OCI-LY3 (cell line): Measurements from ENCODE around the gene JCAD.
"Not testable (repeated sequence)": the region's sequence is repeated elsewhere in the genome, so short reads cannot be mapped to it uniquely, and the experiment has no call there.

ENCODE experiments used
- H2AFZ ChIP-seq: fragments of 200-600, 300-600 bp; shearing (Covaris generic); 2 replicates; pipeline ENCODE4 v1.6.0; 2014; ENCODE audit warnings: antibody characterized with exemption, low read depth, low read length
- H3K27ac ChIP-seq: fragments of 200-600, 300-600 bp; sonication (generic); 2 replicates; pipeline ENCODE4 v1.5.1; 2014; ENCODE audit warnings: mild to moderate bottlenecking, low read length, moderate library complexity, mixed read lengths
- H3K27me3 ChIP-seq: fragments of 200-600, 300-600 bp; sonication (generic); 2 replicates; pipeline ENCODE4 v1.6.1; 2014; ENCODE audit warnings: low read depth, low read length, mixed read lengths
- H3K36me3 ChIP-seq: fragments of 200-600, 300-600 bp; sonication (generic); replicated peaks from 2 replicates; pipeline ENCODE3; 2014; ENCODE audit warnings: low read depth, low read length, mixed read lengths
- H3K4me1 ChIP-seq: fragments of 300-600, 200-600 bp; sonication (generic); 2 replicates; pipeline ENCODE4 v1.6.1; 2014; ENCODE audit warnings: low read length, mixed read lengths
- H3K4me2 ChIP-seq: fragments of 200-600, 300-600 bp; sonication (generic); 2 replicates; pipeline ENCODE4 v1.6.1; 2014; ENCODE audit warnings: low read length, mixed read lengths
- H3K4me3 ChIP-seq: fragments of 300-600, 200-600 bp; sonication (generic); 2 replicates; pipeline ENCODE4 v1.5.1; 2014; ENCODE audit warnings: antibody characterized with exemption, mild to moderate bottlenecking, low read length, moderate library complexity
- H3K79me2 ChIP-seq: fragments of 300-600, 200-600 bp; shearing (Covaris generic); 2 replicates; pipeline ENCODE4 v1.6.1; 2014; ENCODE audit warnings: mild to moderate bottlenecking, low read length, mixed read lengths
- H3K9ac ChIP-seq: fragments of 300-600, 200-600 bp; shearing (Covaris generic); 2 replicates; pipeline ENCODE4 v1.6.0; 2014; ENCODE audit warnings: mild to moderate bottlenecking, low read length, moderate library complexity
- H3K9me3 ChIP-seq: fragments of 200-600, 300-600 bp; shearing (Covaris generic); 2 replicates; pipeline ENCODE4 v1.6.1; 2014; ENCODE audit warnings: low read length, mixed read lengths; ENCODE audit not compliant: insufficient read depth
- H4K20me1 ChIP-seq: fragments of 200-600, 300-600 bp; sonication (generic); 2 replicates; pipeline ENCODE4 v1.6.1; 2016; ENCODE audit warnings: low read length, mixed read lengths; ENCODE audit not compliant: insufficient read depth
- EZH2phosphoT487 ChIP-seq: fragments of 200-600 bp; shearing (Covaris generic); IDR thresholded peaks from 2 replicates; pipeline ENCODE4 v1.6.1; 2018; ENCODE audit warnings: antibody characterized with exemption, mixed run types, low read depth
- TF ChIP-seq, protein P1 (sequence below): fragments of 200-600, 300-600 bp; sonication (generic); IDR thresholded peaks from 2 replicates; pipeline ENCODE4 v1.5.1; 2014; ENCODE audit warnings: antibody characterized with exemption, low read length, low read depth

JCAD gene

DNA sequence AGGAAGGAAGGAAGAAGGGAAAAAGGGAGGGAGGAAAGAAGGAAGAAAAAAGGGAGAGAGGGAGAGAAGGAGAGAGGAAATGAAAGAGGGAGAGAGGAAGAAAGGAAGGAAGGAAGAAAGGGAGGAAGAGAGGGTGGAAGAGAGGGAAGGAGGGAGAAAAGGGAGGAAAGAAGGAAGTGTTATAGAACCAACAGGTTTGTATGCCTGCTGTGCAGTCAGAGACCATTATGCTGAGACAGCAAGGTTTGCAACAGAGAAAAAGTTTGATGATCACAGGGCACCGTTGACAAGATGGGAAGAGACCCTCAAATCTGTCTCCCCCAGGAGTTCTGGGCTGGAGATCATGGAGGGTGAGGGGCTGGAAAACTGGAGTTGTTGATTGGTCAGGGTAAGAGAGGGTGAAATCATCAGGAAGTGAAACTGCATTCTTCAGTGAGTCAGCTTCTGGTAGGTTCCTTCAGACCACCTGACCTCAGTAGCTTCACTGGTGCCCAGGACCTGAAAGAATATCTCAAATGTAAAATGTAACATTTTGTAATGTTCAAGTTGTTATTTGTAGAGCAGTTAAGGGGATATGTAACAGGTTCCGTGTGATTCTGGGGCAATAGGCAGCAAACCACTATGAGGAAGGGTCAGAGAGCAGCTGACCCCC, 76.3 kb downstream of the JCAD start:
- H3K27ac ChIP-seq: no peak overlapping the region
- H3K4me1 ChIP-seq: no peaks in the 10 kb centered on the region
- H3K4me2 ChIP-seq: no peak overlapping the region
- H3K9ac ChIP-seq: no peak overlapping the region
- no peaks in the 10 kb centered on the region for H3K27me3 ChIP-seq
- no peaks in the 10 kb centered on the region for H3K9me3 ChIP-seq
- H3K4me3 ChIP-seq: no peak overlapping the region
- no peaks in the 10 kb centered on the region for H3K36me3 ChIP-seq
- H2AFZ ChIP-seq: no peak overlapping the region
- H4K20me1 ChIP-seq: no peaks in the 10 kb centered on the region
- TF ChIP-seq, protein P1, sequence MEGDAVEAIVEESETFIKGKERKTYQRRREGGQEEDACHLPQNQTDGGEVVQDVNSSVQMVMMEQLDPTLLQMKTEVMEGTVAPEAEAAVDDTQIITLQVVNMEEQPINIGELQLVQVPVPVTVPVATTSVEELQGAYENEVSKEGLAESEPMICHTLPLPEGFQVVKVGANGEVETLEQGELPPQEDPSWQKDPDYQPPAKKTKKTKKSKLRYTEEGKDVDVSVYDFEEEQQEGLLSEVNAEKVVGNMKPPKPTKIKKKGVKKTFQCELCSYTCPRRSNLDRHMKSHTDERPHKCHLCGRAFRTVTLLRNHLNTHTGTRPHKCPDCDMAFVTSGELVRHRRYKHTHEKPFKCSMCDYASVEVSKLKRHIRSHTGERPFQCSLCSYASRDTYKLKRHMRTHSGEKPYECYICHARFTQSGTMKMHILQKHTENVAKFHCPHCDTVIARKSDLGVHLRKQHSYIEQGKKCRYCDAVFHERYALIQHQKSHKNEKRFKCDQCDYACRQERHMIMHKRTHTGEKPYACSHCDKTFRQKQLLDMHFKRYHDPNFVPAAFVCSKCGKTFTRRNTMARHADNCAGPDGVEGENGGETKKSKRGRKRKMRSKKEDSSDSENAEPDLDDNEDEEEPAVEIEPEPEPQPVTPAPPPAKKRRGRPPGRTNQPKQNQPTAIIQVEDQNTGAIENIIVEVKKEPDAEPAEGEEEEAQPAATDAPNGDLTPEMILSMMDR: no peak
- TF ChIP-seq EZH2phosphoT487: no peak
- H3K79me2 ChIP-seq: no peaks in the 10 kb centered on the region

DNA sequence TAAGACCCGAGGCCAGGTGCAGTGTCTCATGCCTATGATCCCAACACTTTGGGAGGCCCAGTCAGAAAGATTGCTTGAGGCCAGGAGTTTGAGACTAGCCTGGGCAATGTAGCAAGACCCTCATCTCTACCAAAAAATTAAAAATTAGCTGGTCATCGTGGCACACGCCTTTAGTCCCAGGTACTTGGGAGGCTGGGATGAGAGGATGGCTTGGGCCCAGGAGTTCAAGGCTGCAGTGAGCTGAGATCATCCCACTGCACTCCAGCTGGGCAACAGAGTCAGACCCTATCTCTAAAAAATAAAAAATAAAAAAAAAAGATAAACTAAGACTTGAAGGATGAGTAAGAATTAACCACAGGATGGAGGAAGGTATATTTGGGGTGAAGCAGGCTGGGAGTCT, 77.9 kb downstream of the JCAD start:
- no peak overlapping the region for H3K4me2 ChIP-seq
- no peak overlapping the region for H2AFZ ChIP-seq
- no peaks in the 10 kb centered on the region for H3K36me3 ChIP-seq
- H3K27ac ChIP-seq: no peak overlapping the region
- no peaks in the 10 kb centered on the region for H3K79me2 ChIP-seq
- no peaks in the 10 kb centered on the region for H3K9me3 ChIP-seq
- no peak overlapping the region for H3K9ac ChIP-seq
- no peaks in the 10 kb centered on the region for H3K4me1 ChIP-seq
- TF ChIP-seq EZH2phosphoT487: no peak
- TF ChIP-seq, protein P1: no peak
- H3K4me3 ChIP-seq: no peak overlapping the region
- H4K20me1 ChIP-seq: no peaks in the 10 kb centered on the region
- 0 out of 2 replicates have a peak, but pooled peaks cover 4% of the 10 kb centered on the region for H3K27me3 ChIP-seq

DNA sequence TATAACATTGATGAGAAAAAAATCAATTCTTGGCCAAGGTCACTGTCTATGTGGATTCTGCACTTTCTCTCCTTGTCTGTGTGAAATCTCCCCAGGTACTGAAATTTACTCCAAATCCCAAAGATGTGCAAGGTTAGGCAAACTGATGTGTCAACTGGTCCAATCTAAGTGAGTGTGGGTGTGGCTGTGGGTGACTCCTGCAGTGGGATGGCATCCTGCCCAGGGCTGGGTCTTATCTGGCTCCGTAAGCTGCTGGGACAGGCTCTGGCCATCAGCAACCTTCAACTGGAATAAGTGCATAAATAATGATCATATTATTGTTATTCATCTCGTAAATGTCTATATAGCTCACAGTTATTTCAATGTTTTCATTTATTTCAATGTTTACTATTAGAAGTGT, 79.3 kb downstream of the JCAD start:
- H3K27me3 ChIP-seq: 0 out of 2 replicates have a peak, but pooled peaks cover 4% of the 10 kb centered on the region
- H3K4me3 ChIP-seq: no peak overlapping the region
- no peaks in the 10 kb centered on the region for H3K9me3 ChIP-seq
- no peaks in the 10 kb centered on the region for H3K79me2 ChIP-seq
- H3K36me3 ChIP-seq: no peaks in the 10 kb centered on the region
- no peaks in the 10 kb centered on the region for H4K20me1 ChIP-seq
- no peak overlapping the region for H3K27ac ChIP-seq
- no peak for TF ChIP-seq EZH2phosphoT487
- TF ChIP-seq, protein P1: no peak
- no peaks in the 10 kb centered on the region for H3K4me1 ChIP-seq
- no peak overlapping the region for H2AFZ ChIP-seq
- no peak overlapping the region for H3K9ac ChIP-seq
- H3K4me2 ChIP-seq: no peak overlapping the region

DNA sequence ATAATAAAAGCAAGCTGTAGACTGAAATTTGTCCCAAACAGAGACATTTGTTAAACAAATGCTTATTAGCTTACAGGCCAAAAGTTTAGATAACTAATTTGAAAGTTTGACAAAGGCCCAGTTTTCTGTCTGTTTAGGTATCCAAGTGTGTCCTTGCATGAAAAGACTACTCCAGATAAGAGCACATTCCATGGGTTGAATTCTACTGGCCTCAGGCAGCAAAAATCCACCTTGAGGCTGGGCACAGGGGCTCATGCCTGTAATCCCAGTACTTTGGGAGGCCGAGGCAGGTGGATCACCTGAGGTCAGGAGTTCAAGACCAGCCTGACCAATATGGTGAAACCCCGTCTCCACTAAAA, 80.0 kb downstream of the JCAD start:
- not testable (repeated sequence) for H4K20me1 ChIP-seq, H3K4me1 ChIP-seq, H3K79me2 ChIP-seq, H2AFZ ChIP-seq, H3K4me3 ChIP-seq, H3K27me3 ChIP-seq, H3K36me3 ChIP-seq, H3K9me3 ChIP-seq, H3K9ac ChIP-seq, H3K4me2 ChIP-seq, H3K27ac ChIP-seq

DNA sequence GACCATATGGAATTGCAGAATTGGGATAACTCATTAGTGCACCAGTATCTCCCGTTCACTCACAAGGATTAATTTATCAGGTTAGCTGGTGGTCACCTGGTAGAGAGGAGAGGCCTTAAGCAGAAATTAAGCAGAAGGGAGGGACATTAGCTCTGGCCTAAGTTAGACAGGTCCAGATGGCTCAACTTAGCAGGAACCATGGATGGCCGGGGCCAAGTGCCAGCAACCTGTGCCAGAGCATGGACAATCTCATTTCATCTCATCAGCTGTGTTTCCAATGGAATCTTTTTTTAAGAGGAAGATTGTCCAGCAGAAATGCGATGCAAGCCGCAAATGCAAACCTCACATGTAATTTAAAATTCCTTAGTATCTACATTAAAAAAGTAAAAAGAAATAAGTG, 82.2 kb downstream of the JCAD start:
- Histone ChIP-seq H3K27ac (no peak overlapping the region), H3K4me3 (no peak overlapping the region), H4K20me1 (no peaks in the 10 kb centered on the region), H3K4me1 (no peaks in the 10 kb centered on the region), H3K79me2 (no peaks in the 10 kb centered on the region), H3K9ac (no peak overlapping the region), H3K4me2 (no peak overlapping the region), H2AFZ (no peak overlapping the region), H3K27me3 (0 out of 2 replicates have a peak, but pooled peaks cover 4% of the 10 kb centered on the region), H3K36me3 (no peaks in the 10 kb centered on the region), H3K9me3 (no peaks in the 10 kb centered on the region)
- TF ChIP-seq, protein P1: no peak
- no peak for TF ChIP-seq EZH2phosphoT487
